GM23248 (cell line): Measurements from ENCODE around the gene FBXO24.

Experiments
- EZH2 ChIP-seq: fragments of 200-600 bp; sonication (generic); IDR thresholded peaks from 2 replicates; pipeline ENCODE4 v1.6.1; 2018; ENCODE audit warnings: antibody characterized with exemption, mild to moderate bottlenecking; ENCODE audit not compliant: insufficient read depth, poor library complexity, severe bottlenecking
- EZH2phosphoT487 ChIP-seq: fragments of 200-600 bp; sonication (generic); IDR thresholded peaks from 2 replicates; pipeline ENCODE4 v1.6.1; 2018; ENCODE audit warnings: antibody characterized with exemption, moderate library complexity, mild to moderate bottlenecking, low read depth; ENCODE audit not compliant: insufficient read depth

- no peak for TF ChIP-seq EZH2
- no peak for TF ChIP-seq EZH2phosphoT487
These were observed 42.5 kb upstream of the FBXO24 start for GRCh38 chr7:100543586-100543985.
